ENCODE results near the gene SLC35F6.

The SLC35F6 gene

GRCh38 chr2:26731714-26732113 is 32.4 kb upstream of the SLC35F6 start:
- no peak overlapping the region for H3K4me3 ChIP-seq (ENCODE audit: low read length)
- no peak for DNase-seq (ENCODE audit: low read depth)
- no peak for TF ChIP-seq CTCF (conservative IDR thresholded peaks at IDR 0.05; ENCODE audit: low read length)

GRCh38 chr2:26732446-26732845 is 31.6 kb upstream of the SLC35F6 start:
- TF ChIP-seq CTCF (conservative IDR thresholded peaks at IDR 0.05; ENCODE audit: low read length) = no peak
- H3K4me3 ChIP-seq (ENCODE audit: low read length) = no peak overlapping the region
- no peak for DNase-seq (ENCODE audit: low read depth)

- no peak for DNase-seq (ENCODE audit: low read depth)
These were observed 30.7 kb upstream of the SLC35F6 start for GRCh38 chr2:26733413-26733812.

GRCh38 chr2:26735097-26735496 is 29.0 kb upstream of the SLC35F6 start:
- no peak for TF ChIP-seq CTCF (conservative IDR thresholded peaks at IDR 0.05; ENCODE audit: low read length)
- DNase-seq (ENCODE audit: low read depth) = peak; percentile 85
- H3K4me3 ChIP-seq (ENCODE audit: low read length) = no peak overlapping the region

More at GRCh38 chr2:26733413-26733812, 30.7 kb upstream of the SLC35F6 start:
- no peak for TF ChIP-seq CTCF (conservative IDR thresholded peaks at IDR 0.05; ENCODE audit: low read length)
- H3K4me3 ChIP-seq (ENCODE audit: low read length) = no peak overlapping the region

- DNase-seq (ENCODE audit: low read depth) = no peak
- H3K4me3 ChIP-seq (ENCODE audit: low read length) = no peak overlapping the region
- TF ChIP-seq CTCF (conservative IDR thresholded peaks at IDR 0.05; ENCODE audit: low read length) = no peak
These were observed 28.0 kb upstream of the SLC35F6 start for GRCh38 chr2:26735883-26736588.

GRCh38 chr2:26737221-26737620 is 26.9 kb upstream of the SLC35F6 start:
- H3K4me3 ChIP-seq (ENCODE audit: low read length) = no peak overlapping the region
- TF ChIP-seq CTCF (conservative IDR thresholded peaks at IDR 0.05; ENCODE audit: low read length) = no peak
- DNase-seq (ENCODE audit: low read depth) = no peak

GRCh38 chr2:26738481-26738880 is 25.6 kb upstream of the SLC35F6 start:
- TF ChIP-seq CTCF (conservative IDR thresholded peaks at IDR 0.05; ENCODE audit: low read length) = no peak
- DNase-seq (ENCODE audit: low read depth) = no peak
- no peak overlapping the region for H3K4me3 ChIP-seq (ENCODE audit: low read length)
